CD4-positive, alpha-beta T cell treated with Interleukin-21 for 1 hour (primary cell): ENCODE results near the gene MAP3K15.

Experiments used
- DNase-seq: peaks from one replicate; pipeline ENCODE4 v3.0.0-alpha.2; 2020

The MAP3K15 gene

GRCh38 chrX:19514791-19515614 lies at the start of gene MAP3K15:
TSS of gene MAP3K15 (minus strand) at chrX:19515508. CDS start at chrX:19515261, 247 bp downstream.
- no peak for DNase-seq

GRCh38 chrX:19564606-19565005 lies 49.3 kb upstream of the MAP3K15 start:
- no peak for DNase-seq

GRCh38 chrX:19563746-19564145 lies 48.4 kb upstream of the MAP3K15 start:
- no peak for DNase-seq

GRCh38 chrX:19563327-19563726 lies 48.0 kb upstream of the MAP3K15 start:
- no peak for DNase-seq

GRCh38 chrX:19560611-19561010 lies 45.3 kb upstream of the MAP3K15 start:
- no peak for DNase-seq

GRCh38 chrX:19557822-19558221 lies 42.5 kb upstream of the MAP3K15 start:
- DNase-seq = no peak

- no peak for DNase-seq
Observed at GRCh38 chrX:19556202-19556601, 40.9 kb upstream of the MAP3K15 start.

- DNase-seq = no peak
Observed at GRCh38 chrX:19555683-19556082, 40.4 kb upstream of the MAP3K15 start.

- no peak for DNase-seq
Observed at GRCh38 chrX:19555236-19555635, 39.9 kb upstream of the MAP3K15 start.

- DNase-seq = no peak
Observed at GRCh38 chrX:19554786-19555185, 39.5 kb upstream of the MAP3K15 start.

GRCh38 chrX:19552793-19553192 lies 37.5 kb upstream of the MAP3K15 start:
- no peak for DNase-seq

GRCh38 chrX:19549838-19550237 lies 34.5 kb upstream of the MAP3K15 start:
- DNase-seq = no peak

GRCh38 chrX:19548934-19549333 lies 33.6 kb upstream of the MAP3K15 start:
- DNase-seq = no peak

- no peak for DNase-seq
Observed at GRCh38 chrX:19548279-19548678, 33.0 kb upstream of the MAP3K15 start.

- no peak for DNase-seq
Observed at GRCh38 chrX:19545651-19546050, 30.3 kb upstream of the MAP3K15 start.

GRCh38 chrX:19544693-19545305 lies 29.5 kb upstream of the MAP3K15 start:
- peak; percentile 59 for DNase-seq

GRCh38 chrX:19543951-19544381 lies 28.7 kb upstream of the MAP3K15 start:
- no peak for DNase-seq

- no peak for DNase-seq
Observed at GRCh38 chrX:19543020-19543715, 27.9 kb upstream of the MAP3K15 start.

GRCh38 chrX:19541931-19542330 lies 26.6 kb upstream of the MAP3K15 start:
- DNase-seq = no peak

GRCh38 chrX:19541196-19541595 lies 25.9 kb upstream of the MAP3K15 start:
- no peak for DNase-seq

- DNase-seq = no peak
Observed at GRCh38 chrX:19540076-19540475, 24.8 kb upstream of the MAP3K15 start.

GRCh38 chrX:19539665-19540064 lies 24.4 kb upstream of the MAP3K15 start:
- no peak for DNase-seq

- no peak for DNase-seq
Observed at GRCh38 chrX:19535476-19535875, 20.2 kb upstream of the MAP3K15 start.

GRCh38 chrX:19532709-19533108 lies 17.4 kb upstream of the MAP3K15 start:
- DNase-seq = no peak
